Erythroblast (primary cell): ENCODE results near the gene RAB3GAP1.

ENCODE experiments used
- DNase-seq, 2 experiments: peaks; one replicate each; lab custom pipeline; 2025; lab: John Stamatoyannopoulos, UW
- GATA1 ChIP-seq: IDR thresholded peaks from 2 replicates; pipeline ENCODE4 v1.6.1; 2011; ENCODE audit warnings: low read depth, mild to moderate bottlenecking, control low read depth, low read length, moderate library complexity
- POLR2A ChIP-seq: IDR thresholded peaks from 2 replicates; pipeline ENCODE4 v1.6.1; 2011; ENCODE audit warnings: mild to moderate bottlenecking, low read length

The RAB3GAP1 gene

DNA sequence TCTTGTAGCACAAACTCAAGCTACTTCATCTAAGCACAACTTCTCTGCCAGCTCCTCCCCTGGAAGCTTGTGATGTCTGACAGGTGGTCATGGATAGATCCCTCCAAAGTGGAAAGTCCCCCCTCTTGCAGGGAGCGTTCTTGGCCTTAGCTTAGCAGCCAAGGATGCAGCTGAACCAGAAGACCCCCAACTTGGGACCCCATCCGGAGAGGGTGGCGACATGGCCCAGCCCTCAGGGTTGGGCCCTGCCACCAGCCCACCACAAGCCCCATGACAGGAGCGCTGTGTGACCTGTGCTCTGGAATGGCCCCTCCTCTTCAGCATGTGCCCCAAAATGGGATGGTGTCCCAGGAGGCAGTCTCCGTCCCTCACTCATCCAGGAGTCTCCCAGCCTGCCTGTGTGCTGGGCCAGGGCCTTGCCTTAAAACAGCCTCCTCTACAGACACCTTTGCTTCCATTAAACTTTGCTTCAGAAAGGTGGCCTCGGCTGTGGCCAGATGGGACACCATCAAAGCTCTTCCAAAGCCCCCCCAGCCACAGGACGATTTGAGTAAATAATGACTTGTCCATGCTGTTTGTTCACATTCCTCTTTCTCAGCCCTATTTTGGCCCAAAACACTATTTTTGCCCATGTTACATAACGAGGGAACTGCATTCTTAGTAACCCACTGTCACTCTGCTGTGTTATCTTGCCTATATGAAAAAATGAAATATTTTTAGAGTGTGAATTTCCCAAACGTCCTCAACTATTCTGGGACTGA, 122.1 kb downstream of the RAB3GAP1 start:
- TF ChIP-seq POLR2A (no peak), GATA1 (no peak)
- no peak for DNase-seq

DNA sequence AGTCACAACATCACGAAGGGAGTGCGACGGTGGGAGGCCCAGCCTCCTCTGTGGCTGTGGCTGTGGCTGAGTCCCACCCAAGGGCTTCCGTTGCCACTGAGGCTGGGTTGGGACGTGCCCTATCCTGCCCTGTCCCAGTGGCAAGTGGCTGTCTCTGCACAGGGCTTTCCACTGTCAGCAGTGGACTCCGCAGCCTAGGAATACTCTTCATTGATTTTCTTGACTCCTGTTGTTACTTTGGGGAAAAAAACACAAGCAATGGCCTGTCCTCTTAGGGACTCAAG, 122.7 kb downstream of the RAB3GAP1 start:
- no peak for TF ChIP-seq GATA1
- TF ChIP-seq POLR2A, result no peak

GRCh38 chr2:135175177-135175576, 123.1 kb downstream of the RAB3GAP1 start:
- TF ChIP-seq POLR2A (no peak), GATA1 (no peak)
- DNase-seq, result no peak

More for the DNA sequence above, 122.7 kb downstream of the RAB3GAP1 start:
- no peak for DNase-seq

DNA sequence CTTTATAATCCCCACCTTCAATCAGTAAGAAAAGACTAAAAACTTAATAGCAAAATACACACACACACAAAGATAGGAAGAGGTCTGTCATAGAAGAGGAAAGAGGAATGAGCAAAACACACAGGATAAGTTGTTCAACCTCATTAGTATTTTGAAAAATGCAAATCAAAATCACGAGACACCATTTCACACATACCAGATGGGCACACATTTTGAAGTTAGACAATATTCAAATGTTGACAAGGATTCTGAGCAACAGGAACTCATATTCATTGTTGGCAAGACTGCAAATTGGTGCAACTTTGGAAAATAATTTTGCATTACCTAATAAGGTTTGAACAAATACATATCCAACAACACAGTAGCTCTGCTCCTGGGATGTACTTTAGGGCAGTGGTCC, 127.6 kb downstream of the RAB3GAP1 start:
- TF ChIP-seq GATA1 (no peak), POLR2A (no peak)
- no peak for DNase-seq

DNA sequence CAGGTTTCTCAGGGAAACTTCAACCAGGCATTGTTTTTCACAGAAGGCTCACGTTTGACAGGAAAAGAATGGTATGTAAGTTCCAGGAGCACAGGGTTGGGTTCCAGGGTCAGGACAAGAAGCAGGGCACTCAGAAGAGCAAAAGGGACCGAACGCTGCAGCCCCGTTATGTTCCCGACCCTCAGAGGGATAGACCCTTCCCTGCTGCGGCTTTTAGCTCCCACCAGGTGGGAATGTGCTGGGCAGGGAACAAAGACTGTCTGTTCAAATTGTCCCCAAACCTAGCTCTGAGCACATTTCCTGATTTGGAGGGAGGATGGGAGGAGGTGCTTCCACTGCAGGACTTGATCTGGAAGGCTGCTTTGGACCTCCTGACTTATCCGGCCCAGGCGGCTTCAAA, 130.1 kb downstream of the RAB3GAP1 start:
- DNase-seq, result no peak
- no peak for TF ChIP-seq POLR2A
- no peak for TF ChIP-seq GATA1

DNA sequence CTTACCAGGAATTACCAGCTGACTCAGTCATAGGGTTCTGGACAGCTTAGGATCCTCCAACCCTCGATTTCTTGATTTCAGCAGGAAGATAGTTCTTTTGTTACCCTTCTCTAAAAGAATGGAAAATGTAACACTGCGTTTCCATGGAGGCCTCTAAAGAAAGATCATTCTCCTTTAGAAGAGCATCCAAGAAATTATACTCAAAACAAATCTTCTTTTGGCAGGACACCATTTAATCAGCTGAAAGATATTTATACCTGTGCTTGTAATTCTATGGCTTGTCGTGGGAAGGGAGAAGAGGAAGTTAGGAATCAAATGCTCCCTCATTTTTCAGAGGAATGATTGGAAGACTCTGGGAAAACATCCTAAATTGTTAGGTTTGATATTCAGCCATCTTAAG, 130.5 kb downstream of the RAB3GAP1 start:
- no peak for TF ChIP-seq GATA1
- no peak for TF ChIP-seq POLR2A
- DNase-seq, result no peak

GRCh38 chr2:135183822-135184221, 131.7 kb downstream of the RAB3GAP1 start:
- no peak for TF ChIP-seq POLR2A
- no peak for TF ChIP-seq GATA1
- DNase-seq, result no peak

DNA sequence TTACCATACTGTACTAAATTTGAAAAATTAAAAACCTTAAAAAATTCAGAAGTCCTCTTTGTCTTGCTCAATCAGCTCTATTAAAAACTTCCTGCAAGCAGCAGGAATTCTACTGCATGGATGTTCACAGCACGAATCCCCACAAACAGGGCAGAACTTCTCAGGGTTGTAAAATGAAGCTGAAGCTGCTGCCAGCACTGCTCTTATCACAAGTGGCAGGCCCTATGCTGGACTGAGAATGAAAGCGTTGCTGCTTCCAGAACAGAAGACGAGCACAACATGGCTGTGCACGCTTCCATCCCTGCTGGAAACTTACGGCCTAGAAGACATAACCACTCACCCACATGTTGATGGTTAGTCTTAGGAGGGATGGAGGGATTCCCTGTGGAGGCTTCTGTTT, 134.0 kb downstream of the RAB3GAP1 start:
- TF ChIP-seq GATA1 (no peak), POLR2A (no peak)
- DNase-seq, result no peak

DNA sequence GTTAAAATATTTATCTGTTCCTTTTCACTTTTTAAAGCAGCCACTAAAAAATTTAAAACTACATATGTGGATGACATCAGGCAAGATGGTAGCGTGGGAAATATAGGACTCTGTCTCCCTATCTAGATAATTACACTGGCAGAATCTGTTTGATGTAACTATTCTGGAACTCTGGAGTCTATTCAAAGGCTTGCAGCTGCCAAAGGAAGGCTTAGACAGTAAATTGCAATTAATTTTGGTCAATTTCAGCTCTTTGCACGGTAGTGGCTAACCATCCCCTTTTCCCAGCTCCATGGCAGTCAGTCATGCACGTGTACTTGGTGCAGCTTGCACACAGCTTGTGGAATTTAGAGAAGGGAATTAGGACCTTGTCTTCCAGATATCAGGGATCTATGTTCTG, 135.2 kb downstream of the RAB3GAP1 start:
- no peak for TF ChIP-seq POLR2A
- TF ChIP-seq GATA1, result no peak

GRCh38 chr2:135189148-135189547, 137.1 kb downstream of the RAB3GAP1 start:
- no peak for DNase-seq
- TF ChIP-seq GATA1 (no peak), POLR2A (no peak)

More for the DNA sequence above, 135.2 kb downstream of the RAB3GAP1 start:
- no peak for DNase-seq

DNA sequence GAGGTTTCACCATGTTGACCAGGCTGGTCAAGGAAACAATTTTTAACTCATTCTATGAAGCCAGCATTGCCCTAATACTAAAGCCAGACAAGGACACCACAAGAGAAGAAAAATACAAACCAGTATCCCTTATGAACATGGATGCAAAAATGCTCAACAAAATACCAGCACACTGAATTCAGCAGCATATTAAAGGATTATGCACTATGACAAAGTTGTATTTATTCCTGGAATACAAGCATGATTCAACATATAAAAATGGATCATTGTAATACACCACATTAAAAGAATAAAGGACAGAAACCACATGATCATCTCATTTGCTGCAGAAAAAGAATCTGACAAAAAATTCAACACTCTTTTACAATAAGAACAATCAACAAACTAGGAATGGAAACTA, 138.7 kb downstream of the RAB3GAP1 start:
- TF ChIP-seq GATA1 (no peak), POLR2A (no peak)

DNA sequence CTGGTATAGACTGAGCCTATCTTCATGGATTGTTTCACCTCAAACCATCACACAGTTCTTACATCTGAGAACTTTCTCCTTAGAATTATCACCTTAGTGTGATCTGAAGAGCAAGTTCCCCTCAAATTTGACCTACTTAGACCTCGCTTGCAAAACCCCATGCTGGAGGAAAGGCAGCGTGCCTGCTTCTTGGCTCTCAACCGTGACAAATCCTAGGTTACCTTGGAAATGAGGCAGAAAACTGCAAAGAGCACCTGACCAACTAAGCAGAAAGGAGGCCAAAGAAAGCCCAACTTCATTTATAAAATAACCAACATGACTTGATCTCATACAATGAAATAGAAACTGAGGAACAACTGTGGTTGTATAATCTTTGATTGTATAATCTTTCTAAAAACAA, 146.4 kb downstream of the RAB3GAP1 start:
- TF ChIP-seq POLR2A, result no peak
- TF ChIP-seq GATA1, result no peak
- DNase-seq, result no peak

More for the DNA sequence above, 138.7 kb downstream of the RAB3GAP1 start:
- DNase-seq, result no peak

GRCh38 chr2:135202751-135203150, 150.7 kb downstream of the RAB3GAP1 start:
- TF ChIP-seq GATA1 (no peak), POLR2A (no peak)
- no peak for DNase-seq

- DNase-seq, result no peak
- no peak for TF ChIP-seq GATA1
- TF ChIP-seq POLR2A, result no peak
These were observed 151.9 kb downstream of the RAB3GAP1 start for GRCh38 chr2:135203944-135204343.

DNA sequence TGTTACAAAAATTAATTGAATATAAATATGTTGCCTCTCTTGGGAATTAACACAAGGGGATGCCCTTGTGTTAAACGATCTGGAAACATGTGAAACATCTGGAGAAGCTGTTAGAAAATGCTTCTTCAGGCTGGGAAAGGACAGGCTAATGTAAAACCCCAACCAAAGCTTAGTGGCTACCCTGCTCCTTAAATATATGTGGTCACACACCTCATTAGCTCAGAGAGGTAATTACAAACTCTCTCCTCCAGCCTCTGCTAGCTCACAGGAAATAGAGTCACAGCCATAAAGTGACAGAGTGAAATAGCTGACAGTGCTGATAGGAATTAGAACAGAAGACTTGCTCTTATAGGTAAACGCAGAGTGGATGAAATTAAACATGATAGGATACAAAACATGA, 155.9 kb downstream of the RAB3GAP1 start:
- TF ChIP-seq POLR2A, result no peak
- DNase-seq, result no peak

- no peak for DNase-seq
- TF ChIP-seq GATA1 (no peak), POLR2A (no peak)
These were observed 160.7 kb downstream of the RAB3GAP1 start for GRCh38 chr2:135212757-135213156.
